ENCODE measurements around the gene ITGAV. TPM values are rescaled to one million over a fixed set of nuclear protein-coding genes. Genes with fewer than 3 reads are reported as not detected.
A peak's percentile ranks its signal among the peaks of the same experiment; 100 is the strongest.

Gene ITGAV
- total and polyA plus RNA-seq, 2 experiments from 2014 or later: 32.7 to 135 TPM

GRCh38 chr2:186569897-186570296 lies 20.0 kb upstream of the ITGAV start:
- H3K27ac ChIP-seq: no peak overlapping the region
- no peak overlapping the region for H3K4me2 ChIP-seq
- H3K9me2 ChIP-seq (replicated peaks; ENCODE audit: insufficient read depth): no peaks in the 10 kb centered on the region
- no peaks in the 10 kb centered on the region for H3K36me3 ChIP-seq (replicated peaks; ENCODE audit: insufficient read depth, low read depth)
- no peak overlapping the region for H2AFZ ChIP-seq
- WGBS (ENCODE audit: low lambda C conversion rate, missing lambda C conversion rate): 52% methylated on average over 2 of the region's 2 CpGs
- peaks cover 4% of the 10 kb centered on the region for H3K4me1 ChIP-seq (ENCODE audit: insufficient read depth)
- TF ChIP-seq EZH2phosphoT487 (IDR thresholded peaks at IDR 0.05; ENCODE audit: low read depth, severe bottlenecking, unreplicated experiment): no peak
- TF ChIP-seq CTCF (IDR thresholded peaks at IDR 0.05; ENCODE audit: poor library complexity): no peak
- TF ChIP-seq EZH2 (IDR thresholded peaks at IDR 0.05; ENCODE audit: borderline replicate concordance): no peak
- DNase-seq (ENCODE audit: low spot score): no peak
- no peaks in the 10 kb centered on the region for H4K20me1 ChIP-seq (ENCODE audit: insufficient read depth, poor library complexity, severe bottlenecking)
- H3K27me3 ChIP-seq: no peaks in the 10 kb centered on the region
- no peak overlapping the region for H3K4me3 ChIP-seq
- H3K79me2 ChIP-seq: no peaks in the 10 kb centered on the region
- H3K9me3 ChIP-seq (ENCODE audit: low read depth): no peaks in the 10 kb centered on the region

GRCh38 chr2:186570604-186571003 lies 19.3 kb upstream of the ITGAV start:
- Histone ChIP-seq H3K79me2 (no peaks in the 10 kb centered on the region), H3K4me1 (ENCODE audit: insufficient read depth) (peaks cover 7% of the 10 kb centered on the region), H3K4me2 (no peak overlapping the region), H3K36me3 (replicated peaks; ENCODE audit: insufficient read depth, low read depth) (no peaks in the 10 kb centered on the region), H3K4me3 (no peak overlapping the region), H3K9me2 (replicated peaks; ENCODE audit: insufficient read depth) (no peaks in the 10 kb centered on the region), H3K9me3 (ENCODE audit: low read depth) (no peaks in the 10 kb centered on the region), H4K20me1 (ENCODE audit: insufficient read depth, poor library complexity, severe bottlenecking) (no peaks in the 10 kb centered on the region), H3K27ac (no peak overlapping the region), H2AFZ (no peak overlapping the region), H3K27me3 (no peaks in the 10 kb centered on the region)
- WGBS (ENCODE audit: low lambda C conversion rate, missing lambda C conversion rate): 44% methylated on average over 5 of the region's 5 CpGs
- DNase-seq (ENCODE audit: low spot score): peak; percentile 44
- TF ChIP-seq EZH2phosphoT487 (IDR thresholded peaks at IDR 0.05; ENCODE audit: low read depth, severe bottlenecking, unreplicated experiment): no peak
- no peak for TF ChIP-seq EZH2 (IDR thresholded peaks at IDR 0.05; ENCODE audit: borderline replicate concordance)
- TF ChIP-seq CTCF (IDR thresholded peaks at IDR 0.05; ENCODE audit: poor library complexity): no peak

- Histone ChIP-seq H3K27me3 (no peaks in the 10 kb centered on the region), H4K20me1 (ENCODE audit: insufficient read depth, poor library complexity, severe bottlenecking) (no peaks in the 10 kb centered on the region), H3K36me3 (replicated peaks; ENCODE audit: insufficient read depth, low read depth) (no peaks in the 10 kb centered on the region), H3K4me2 (no peak overlapping the region), H3K9me2 (replicated peaks; ENCODE audit: insufficient read depth) (no peaks in the 10 kb centered on the region), H3K79me2 (no peaks in the 10 kb centered on the region), H3K4me1 (ENCODE audit: insufficient read depth) (peaks cover 12% of the 10 kb centered on the region), H3K27ac (no peak overlapping the region), H3K4me3 (no peak overlapping the region), H2AFZ (no peak overlapping the region), H3K9me3 (ENCODE audit: low read depth) (no peaks in the 10 kb centered on the region)
- DNase-seq (ENCODE audit: low spot score): no peak
- TF ChIP-seq EZH2 (IDR thresholded peaks at IDR 0.05; ENCODE audit: borderline replicate concordance) (no peak), CTCF (IDR thresholded peaks at IDR 0.05; ENCODE audit: poor library complexity) (no peak), EZH2phosphoT487 (IDR thresholded peaks at IDR 0.05; ENCODE audit: low read depth, severe bottlenecking, unreplicated experiment) (no peak)
- WGBS (ENCODE audit: low lambda C conversion rate, missing lambda C conversion rate): 100% methylated on average over 5 of the region's 5 CpGs
Observed at GRCh38 chr2:186572705-186573104, 17.2 kb upstream of the ITGAV start.

GRCh38 chr2:186573531-186573930 lies 16.3 kb upstream of the ITGAV start:
- Histone ChIP-seq H3K79me2 (no peaks in the 10 kb centered on the region), H2AFZ (no peak overlapping the region), H3K4me3 (no peak overlapping the region), H3K4me2 (no peak overlapping the region), H3K9me3 (ENCODE audit: low read depth) (no peaks in the 10 kb centered on the region), H4K20me1 (ENCODE audit: insufficient read depth, poor library complexity, severe bottlenecking) (no peaks in the 10 kb centered on the region), H3K4me1 (ENCODE audit: insufficient read depth) (peaks cover 12% of the 10 kb centered on the region), H3K36me3 (replicated peaks; ENCODE audit: insufficient read depth, low read depth) (no peaks in the 10 kb centered on the region), H3K27ac (no peak overlapping the region), H3K9me2 (replicated peaks; ENCODE audit: insufficient read depth) (no peaks in the 10 kb centered on the region), H3K27me3 (no peaks in the 10 kb centered on the region)
- WGBS (ENCODE audit: low lambda C conversion rate, missing lambda C conversion rate): 79% methylated on average over 3 of the region's 3 CpGs
- no peak for DNase-seq (ENCODE audit: low spot score)
- TF ChIP-seq EZH2 (IDR thresholded peaks at IDR 0.05; ENCODE audit: borderline replicate concordance) (no peak), EZH2phosphoT487 (IDR thresholded peaks at IDR 0.05; ENCODE audit: low read depth, severe bottlenecking, unreplicated experiment) (no peak), CTCF (IDR thresholded peaks at IDR 0.05; ENCODE audit: poor library complexity) (no peak)

All from hepatocyte (in vitro differentiated cells).